Measurements from ENCODE around the gene EPB41. TPM values are rescaled to one million over a fixed set of nuclear protein-coding genes. Genes with fewer than 3 reads are reported as not detected.
A peak's percentile ranks its signal among the peaks of the same experiment; 100 is the strongest.

EPB41 gene
- total RNA-seq, 1 donor, result 9.5 TPM

GRCh38 chr1:28910379-28911115 lies 3.8 kb upstream of the EPB41 start:
- no peak for DNase-seq (ENCODE audit: low read depth)
- no peak overlapping the region for H3K4me3 ChIP-seq (ENCODE audit: low read depth, low read length)
- TF ChIP-seq, protein P1, sequence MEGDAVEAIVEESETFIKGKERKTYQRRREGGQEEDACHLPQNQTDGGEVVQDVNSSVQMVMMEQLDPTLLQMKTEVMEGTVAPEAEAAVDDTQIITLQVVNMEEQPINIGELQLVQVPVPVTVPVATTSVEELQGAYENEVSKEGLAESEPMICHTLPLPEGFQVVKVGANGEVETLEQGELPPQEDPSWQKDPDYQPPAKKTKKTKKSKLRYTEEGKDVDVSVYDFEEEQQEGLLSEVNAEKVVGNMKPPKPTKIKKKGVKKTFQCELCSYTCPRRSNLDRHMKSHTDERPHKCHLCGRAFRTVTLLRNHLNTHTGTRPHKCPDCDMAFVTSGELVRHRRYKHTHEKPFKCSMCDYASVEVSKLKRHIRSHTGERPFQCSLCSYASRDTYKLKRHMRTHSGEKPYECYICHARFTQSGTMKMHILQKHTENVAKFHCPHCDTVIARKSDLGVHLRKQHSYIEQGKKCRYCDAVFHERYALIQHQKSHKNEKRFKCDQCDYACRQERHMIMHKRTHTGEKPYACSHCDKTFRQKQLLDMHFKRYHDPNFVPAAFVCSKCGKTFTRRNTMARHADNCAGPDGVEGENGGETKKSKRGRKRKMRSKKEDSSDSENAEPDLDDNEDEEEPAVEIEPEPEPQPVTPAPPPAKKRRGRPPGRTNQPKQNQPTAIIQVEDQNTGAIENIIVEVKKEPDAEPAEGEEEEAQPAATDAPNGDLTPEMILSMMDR (IDR thresholded peaks at IDR 0.05; ENCODE audit: insufficient read depth, low read depth, low read length), result no peak

DNA sequence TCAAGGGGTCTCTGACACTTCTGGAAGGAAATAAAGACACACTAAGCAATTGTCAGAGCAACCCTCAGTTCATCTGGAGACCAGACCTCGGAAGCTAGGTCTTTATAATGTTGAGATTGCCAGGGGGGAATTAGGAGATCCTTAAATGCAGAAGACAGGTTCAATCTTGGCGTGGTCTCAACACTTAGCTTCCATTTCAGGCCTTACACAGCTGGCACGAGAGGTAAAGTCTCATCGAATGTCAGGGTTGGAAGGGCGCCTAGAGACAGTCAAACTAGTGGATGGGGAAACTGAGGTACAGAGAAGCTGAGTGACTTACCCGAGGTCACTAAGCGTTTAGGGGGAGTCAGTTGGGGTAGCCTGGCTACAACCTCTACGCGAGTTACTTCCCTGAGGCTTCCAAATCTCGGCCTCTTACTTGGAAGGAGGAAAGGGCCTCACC lies 562 bp upstream of the EPB41 start:
- TF ChIP-seq, protein P1 (IDR thresholded peaks at IDR 0.05; ENCODE audit: insufficient read depth, low read depth, low read length), result no peak
- no peak for DNase-seq (ENCODE audit: low read depth)
- peak overlapping the region; percentile 52 for H3K4me3 ChIP-seq (ENCODE audit: low read depth, low read length)

DNA sequence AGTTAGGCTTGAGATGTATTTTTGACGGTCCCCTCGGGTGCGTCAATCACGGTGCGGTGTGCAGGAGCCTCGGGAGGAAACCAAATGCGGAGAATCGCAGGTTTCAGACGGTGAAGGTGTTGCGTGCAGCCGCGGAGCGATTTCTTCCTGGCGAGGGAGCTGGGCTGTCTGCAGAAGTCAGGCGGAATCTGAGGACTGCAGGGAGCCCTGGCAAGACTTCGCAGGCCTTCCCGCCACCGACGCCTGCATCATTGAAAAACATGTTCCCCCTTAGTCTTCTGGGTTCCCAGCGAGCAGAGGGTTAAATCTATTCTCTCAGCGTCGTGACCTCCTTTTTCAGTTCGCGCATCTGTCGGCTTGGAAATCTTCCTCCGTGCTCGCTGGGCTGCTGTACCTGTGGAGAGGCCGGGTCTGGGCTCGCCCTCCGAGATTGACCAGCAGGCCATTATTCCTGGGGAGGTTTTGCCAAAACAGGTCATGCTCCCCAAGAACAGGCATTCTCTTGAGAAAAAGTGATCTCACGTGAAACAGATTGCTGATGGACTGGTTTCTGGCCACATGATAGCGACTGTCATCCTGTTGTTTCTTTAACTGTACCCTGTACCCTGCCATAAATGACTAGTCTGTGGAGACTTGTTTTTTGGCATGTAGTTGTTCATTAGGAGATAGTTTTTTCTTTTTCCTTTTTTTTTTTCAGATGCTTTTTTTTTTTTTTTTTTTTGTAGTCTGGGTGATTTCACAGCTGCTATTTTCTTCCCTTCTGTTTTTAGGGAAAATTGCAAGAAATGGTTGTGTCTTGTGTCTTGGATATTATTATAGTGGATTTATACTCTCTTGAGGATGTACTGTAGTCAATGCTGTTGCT lies 894 bp downstream of the EPB41 start:
- TF ChIP-seq, protein P1 (IDR thresholded peaks at IDR 0.05; ENCODE audit: insufficient read depth, low read depth, low read length), result no peak
- no peak for DNase-seq (ENCODE audit: low read depth)
- peak overlapping the region; percentile 52 for H3K4me3 ChIP-seq (ENCODE audit: low read depth, low read length)

DNA sequence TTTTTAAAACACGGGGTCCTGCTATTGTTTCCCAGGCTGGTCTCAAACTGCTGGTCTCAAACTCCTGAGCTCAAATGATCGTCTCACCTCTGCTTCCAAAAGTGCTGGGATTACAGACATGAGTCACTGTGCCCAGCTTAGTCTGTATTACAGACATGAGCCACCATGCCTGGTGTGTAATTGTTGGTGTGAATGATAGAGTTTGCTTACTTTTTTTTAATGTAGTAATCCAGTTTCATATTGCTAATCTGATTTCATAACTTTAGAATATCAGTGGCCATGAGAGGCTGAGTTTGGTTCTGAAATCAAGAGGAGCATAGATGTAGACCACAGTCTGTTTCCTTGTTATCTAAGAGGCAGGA lies 3.4 kb downstream of the EPB41 start:
- H3K4me3 ChIP-seq (ENCODE audit: low read depth, low read length), result no peak overlapping the region
- DNase-seq (ENCODE audit: low read depth), result no peak
- TF ChIP-seq, protein P1 (IDR thresholded peaks at IDR 0.05; ENCODE audit: insufficient read depth, low read depth, low read length), result no peak

DNA sequence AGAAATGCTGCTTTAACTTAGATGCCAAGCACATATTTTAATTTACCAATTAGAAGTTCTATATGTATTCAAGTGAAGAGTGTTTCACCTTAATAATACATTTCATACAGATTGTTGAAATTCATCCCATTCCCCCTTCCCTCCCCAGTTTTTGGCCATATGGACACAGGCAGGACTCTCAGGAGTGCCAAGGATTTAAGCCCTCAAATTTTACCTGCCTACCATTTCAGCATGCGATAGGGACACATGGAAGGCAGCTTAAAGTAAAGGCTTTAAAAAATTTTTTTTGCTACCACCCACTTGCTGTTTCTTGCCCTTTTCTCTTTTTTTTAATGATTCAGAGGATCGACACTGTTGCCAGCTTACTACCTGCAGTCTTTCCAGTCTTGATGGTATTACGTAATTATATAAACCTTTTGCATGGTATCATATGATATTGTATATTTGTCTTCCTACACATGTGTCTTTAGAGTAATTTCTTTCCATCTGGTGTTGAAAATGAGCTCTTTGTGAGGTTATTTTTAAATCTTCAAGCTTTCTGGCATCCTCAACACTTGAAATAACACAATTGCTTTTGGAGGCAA lies 7.0 kb downstream of the EPB41 start:
- H3K4me3 ChIP-seq (ENCODE audit: low read depth, low read length), result no peak overlapping the region
- TF ChIP-seq, protein P1 (IDR thresholded peaks at IDR 0.05; ENCODE audit: insufficient read depth, low read depth, low read length), result no peak
- DNase-seq (ENCODE audit: low read depth), result no peak

DNA sequence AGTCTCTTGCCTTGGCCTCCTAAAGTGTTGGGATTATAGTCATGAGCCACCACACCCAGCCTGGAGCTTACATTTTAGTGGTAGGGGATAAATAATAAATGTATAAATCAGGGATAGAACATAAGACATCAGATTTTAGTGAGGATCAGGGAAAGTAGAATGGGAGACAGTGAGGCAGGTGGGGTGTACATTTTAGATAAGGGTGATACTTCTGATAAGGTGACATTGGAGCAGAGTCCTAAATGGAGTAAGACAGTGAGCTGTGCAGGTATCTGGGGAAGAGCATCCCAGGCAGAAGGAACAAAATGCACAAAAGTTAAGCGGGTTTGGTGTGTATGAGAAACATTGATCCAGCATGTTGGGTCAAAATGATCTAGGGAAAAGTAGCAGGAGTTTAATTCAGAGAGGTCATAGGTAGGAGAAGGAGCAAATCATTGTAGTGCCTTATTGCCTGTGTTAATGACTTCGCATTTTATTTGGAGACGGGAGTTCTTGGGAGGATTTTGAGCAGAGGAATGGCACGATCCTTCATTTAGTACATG lies 11.1 kb downstream of the EPB41 start:
- DNase-seq (ENCODE audit: low read depth), result no peak
- TF ChIP-seq, protein P1 (IDR thresholded peaks at IDR 0.05; ENCODE audit: insufficient read depth, low read depth, low read length), result no peak

More for the DNA sequence above, 11.1 kb downstream of the EPB41 start:
- H3K4me3 ChIP-seq (ENCODE audit: low read depth, low read length), result no peak overlapping the region
